RWPE2 (cell line): ENCODE results near the gene ZBTB7C.

Source experiments
- ATAC-seq: fragments of 200-7000 bp; cut with Tn5 transposase; 3 replicates; pipeline ENCODE4 v1.9.1; 2021; ENCODE audit warnings: low read depth
- DNase-seq: peaks from one replicate; pipeline ENCODE4 v3.0.0-alpha.2; 2020; ENCODE audit warnings: low spot score
- H3K27ac ChIP-seq: fragments of 450-650 bp; 2 replicates; pipeline ENCODE4 v1.5.1; 2017; ENCODE audit warnings: mild to moderate bottlenecking; ENCODE audit not compliant: poor library complexity, severe bottlenecking
- H3K27me3 ChIP-seq: fragments of 250-450 bp; sonication (Bioruptor Pico); 2 replicates; pipeline ENCODE4 v1.5.1; 2021; ENCODE audit warnings: mild to moderate bottlenecking, moderate library complexity; ENCODE audit not compliant: insufficient read depth, poor library complexity, severe bottlenecking
- H3K36me3 ChIP-seq: fragments of 250-450 bp; sonication (Bioruptor Pico); 2 replicates; pipeline ENCODE4 v1.5.1; 2020; ENCODE audit warnings: low read depth, mild to moderate bottlenecking, moderate library complexity
- H3K4me1 ChIP-seq: fragments of 250-450 bp; sonication (Bioruptor Pico); 2 replicates; pipeline ENCODE4 v1.5.1; 2021; ENCODE audit warnings: mild to moderate bottlenecking, moderate library complexity; ENCODE audit not compliant: insufficient read depth, poor library complexity, severe bottlenecking
- H3K4me3 ChIP-seq: fragments of 250-450 bp; sonication (Bioruptor Pico); 2 replicates; pipeline ENCODE4 v1.5.1; 2021; ENCODE audit warnings: mild to moderate bottlenecking, moderate library complexity; ENCODE audit not compliant: severe bottlenecking
- H3K9me3 ChIP-seq: fragments of 250-450 bp; sonication (Bioruptor Pico); 2 replicates; pipeline ENCODE4 v1.5.1; 2021; ENCODE audit warnings: mild to moderate bottlenecking, moderate library complexity; ENCODE audit not compliant: severe bottlenecking
- CTCF ChIP-seq: fragments of 450-650 bp; IDR thresholded peaks from one replicate; pipeline ENCODE4 v1.5.1; 2017; ENCODE audit warnings: mild to moderate bottlenecking, moderate library complexity; ENCODE audit not compliant: poor library complexity, severe bottlenecking

ZBTB7C gene

GRCh38 chr18:48079885-48080284 lies 329.3 kb downstream of the ZBTB7C start:
- Histone ChIP-seq H3K9me3 (no peaks in the 10 kb centered on the region), H3K27me3 (no peaks in the 10 kb centered on the region), H3K4me1 (no peaks in the 10 kb centered on the region), H3K27ac (no peak overlapping the region), H3K4me3 (no peak overlapping the region), H3K36me3 (no peaks in the 10 kb centered on the region)
- DNase-seq (no peak), ATAC-seq (no peak)
- TF ChIP-seq CTCF = no peak

DNA sequence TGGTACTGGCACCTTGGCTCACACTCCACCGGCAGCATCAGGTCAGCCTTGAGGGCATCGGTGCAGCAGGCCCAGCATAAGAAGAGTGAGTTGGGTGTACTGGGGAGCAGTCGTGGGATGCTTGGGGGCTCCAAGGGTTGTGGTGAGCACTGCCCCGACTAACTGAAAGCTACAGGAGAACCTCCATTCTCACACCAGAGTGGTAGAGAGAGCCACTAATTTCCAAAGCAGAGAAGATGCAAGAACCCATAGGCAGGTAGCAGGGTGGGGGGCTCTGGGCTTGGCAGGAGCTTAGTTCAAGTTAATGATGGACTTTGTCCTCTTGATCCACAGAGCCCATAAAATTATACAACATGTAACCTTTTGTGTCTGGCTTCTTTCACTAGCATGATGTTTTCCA lies 330.7 kb downstream of the ZBTB7C start:
- no peaks in the 10 kb centered on the region for H3K36me3 ChIP-seq
- no peak for ATAC-seq
- no peak for TF ChIP-seq CTCF
- peaks cover 3% of the 10 kb centered on the region for H3K4me1 ChIP-seq
- DNase-seq = no peak
- H3K27me3 ChIP-seq = no peaks in the 10 kb centered on the region
- H3K27ac ChIP-seq = no peak overlapping the region
- no peak overlapping the region for H3K4me3 ChIP-seq
- no peaks in the 10 kb centered on the region for H3K9me3 ChIP-seq

DNA sequence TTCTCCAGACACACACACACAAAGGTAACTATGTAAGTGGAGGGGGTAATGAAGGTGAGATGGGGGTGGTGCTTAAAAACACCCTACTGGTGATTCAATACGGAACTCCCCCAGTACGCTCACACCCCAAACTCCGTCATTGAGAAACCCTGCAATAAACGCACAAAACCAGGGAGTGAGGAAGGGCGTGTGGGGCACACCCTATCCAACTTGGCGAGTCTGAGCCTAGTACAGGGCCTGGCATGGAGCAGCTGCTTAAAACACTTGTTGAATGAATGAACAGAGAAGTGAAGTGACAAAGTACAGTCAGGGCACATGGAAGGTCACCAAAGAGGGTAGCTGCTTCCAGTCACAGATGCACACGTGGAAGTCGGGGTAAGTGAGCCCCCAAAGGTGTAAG lies 331.9 kb downstream of the ZBTB7C start:
- Histone ChIP-seq H3K36me3 (no peaks in the 10 kb centered on the region), H3K27me3 (no peaks in the 10 kb centered on the region), H3K4me3 (no peak overlapping the region), H3K9me3 (no peaks in the 10 kb centered on the region), H3K4me1 (peaks cover 9% of the 10 kb centered on the region), H3K27ac (no peak overlapping the region)
- no peak for DNase-seq
- no peak for ATAC-seq
- TF ChIP-seq CTCF = no peak

- no peaks in the 10 kb centered on the region for H3K36me3 ChIP-seq
- ATAC-seq (no peak), DNase-seq (no peak)
- no peak overlapping the region for H3K4me3 ChIP-seq
- TF ChIP-seq CTCF = no peak
- no peaks in the 10 kb centered on the region for H3K27me3 ChIP-seq
- no peak overlapping the region for H3K27ac ChIP-seq
- H3K9me3 ChIP-seq = no peaks in the 10 kb centered on the region
- H3K4me1 ChIP-seq = peaks cover 9% of the 10 kb centered on the region
These were observed 332.7 kb downstream of the ZBTB7C start for GRCh38 chr18:48076461-48076860.

GRCh38 chr18:48075707-48076093 lies 333.5 kb downstream of the ZBTB7C start:
- DNase-seq = no peak
- Histone ChIP-seq H3K27ac (no peak overlapping the region), H3K9me3 (no peaks in the 10 kb centered on the region), H3K36me3 (no peaks in the 10 kb centered on the region), H3K4me1 (peaks cover 9% of the 10 kb centered on the region), H3K4me3 (no peak overlapping the region), H3K27me3 (no peaks in the 10 kb centered on the region)
- ATAC-seq = no peak
- no peak for TF ChIP-seq CTCF
